Skeletal muscle tissue (tissue), 4 donors: Measurements from ENCODE around the gene OVOL3. TPM values are rescaled to one million over a fixed set of nuclear protein-coding genes. Genes with fewer than 3 reads are reported as not detected.
A peak's percentile ranks its signal among the peaks of the same experiment; 100 is the strongest.

ENCODE experiments used
- H3K27ac ChIP-seq: one replicate; pipeline ENCODE4 v1.7.0; 2013; ENCODE audit warnings: mild to moderate bottlenecking, low read depth, low read length, inconsistent platforms
- H3K27me3 ChIP-seq, 3 donors: one replicate each; pipeline ENCODE4 v1.7.0; 2013; ENCODE audit warnings: low read length in 3 of 3; ENCODE audit not compliant: control insufficient read depth in 3 of 3, insufficient read depth in 3 of 3
- H3K36me3 ChIP-seq, 3 donors: one replicate each; pipeline ENCODE4 v1.7.0; 2013; ENCODE audit warnings: low read length in 3 of 3; ENCODE audit not compliant: control insufficient read depth in 3 of 3, insufficient read depth in 3 of 3
- H3K4me1 ChIP-seq, 3 donors: one replicate each; pipeline ENCODE4 v1.7.0; 2013; ENCODE audit warnings: low read length in 3 of 3, mild to moderate bottlenecking in 3 of 3; ENCODE audit not compliant: control insufficient read depth in 3 of 3, insufficient read depth in 3 of 3
- H3K4me3 ChIP-seq, 3 donors: one replicate each; pipeline ENCODE4 v1.7.0; 2013; ENCODE audit warnings: low read length in 3 of 3
- H3K9ac ChIP-seq, 3 donors: one replicate each; pipeline ENCODE4 v1.7.0; 2013; ENCODE audit warnings: low read length in 3 of 3, mild to moderate bottlenecking in 3 of 3, moderate library complexity in 2 of 3, low read depth in 1 of 3
- H3K9me3 ChIP-seq, 3 donors: one replicate each; pipeline ENCODE4 v1.7.0; 2013; ENCODE audit warnings: low read length in 3 of 3; ENCODE audit not compliant: control insufficient read depth in 3 of 3
- total RNA-seq: library from RNA; depleted of rRNA; stranded (reverse); fragments of >200 nt; gene quantifications from one replicate; pipeline ENCODE4 v1.2.3, GENCODE V29; 2014
- donor health status: Osteomylitis.

The OVOL3 gene
- total RNA-seq, 1 donor from 2014 or later = not detected

DNA sequence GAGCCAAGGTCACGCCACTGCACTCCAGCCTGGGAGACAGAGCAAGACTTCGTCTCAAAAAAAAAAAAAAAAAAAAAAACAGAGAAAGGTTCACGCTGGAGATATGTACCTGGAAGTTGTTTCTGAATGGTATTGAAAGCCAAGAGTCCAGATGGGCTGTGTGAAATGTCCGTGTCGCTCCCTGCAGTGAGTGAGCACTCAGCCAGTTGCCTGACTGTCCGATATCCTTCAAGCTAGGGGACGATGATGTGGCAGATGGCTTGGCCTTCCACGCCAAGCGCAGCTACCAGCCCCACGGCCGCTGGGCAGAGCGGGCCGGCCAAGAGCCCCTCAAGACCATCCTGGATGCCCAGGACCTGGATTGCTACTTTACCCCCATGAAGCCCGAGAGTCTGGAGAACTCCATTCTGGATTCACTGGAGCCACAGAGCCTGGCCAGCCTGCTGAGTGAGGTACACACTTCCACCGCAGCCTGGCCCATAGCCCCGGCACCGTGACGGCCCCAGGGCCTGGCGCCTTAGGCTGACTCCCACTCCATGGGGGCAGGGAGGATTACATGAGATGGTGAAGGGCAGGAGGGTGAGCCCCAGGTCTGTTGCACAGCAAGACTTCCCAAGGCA, 11.7 kb upstream of the OVOL3 start:
- H3K9ac ChIP-seq = no peak overlapping the region
- peaks cover 42 to 47% (median 45%) of the 10 kb centered on the region in 3 donors for H3K4me1 ChIP-seq
- no peaks in the 10 kb centered on the region for H3K27me3 ChIP-seq
- H3K36me3 ChIP-seq = peaks cover 11 to 19% (median 16%) of the 10 kb centered on the region in 3 donors
- H3K27ac ChIP-seq = peak overlapping the region; percentile 84
- H3K9me3 ChIP-seq = no peaks in the 10 kb centered on the region
- H3K4me3 ChIP-seq = peak overlapping the region in 1 of 3 donors; percentile 6

DNA sequence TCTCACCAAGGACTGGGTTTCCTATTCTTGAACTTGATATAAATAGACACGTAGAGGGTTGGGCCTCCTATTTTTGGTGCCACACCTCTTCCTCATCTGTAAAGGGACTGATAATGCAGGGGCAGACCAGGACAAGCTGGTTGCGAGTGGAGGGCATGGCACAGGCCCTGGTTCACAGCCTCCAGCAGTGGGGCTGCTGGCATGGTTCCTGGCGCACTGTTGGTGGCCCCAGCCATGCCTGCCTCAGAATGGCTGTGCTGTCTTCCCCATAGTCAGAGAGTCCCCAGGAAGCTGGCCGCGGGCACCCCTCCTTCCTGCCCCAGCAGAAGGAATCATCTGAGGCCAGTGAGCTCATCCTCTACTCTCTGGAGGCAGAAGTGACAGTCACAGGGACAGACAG, 10.5 kb upstream of the OVOL3 start:
- peak overlapping the region; percentile 65 to 83 (median 71) for H3K4me3 ChIP-seq
- peaks cover 19 to 31% (median 27%) of the 10 kb centered on the region in 3 donors for H3K36me3 ChIP-seq
- no peaks in the 10 kb centered on the region for H3K27me3 ChIP-seq
- peak overlapping the region; percentile 71 to 91 (median 79) for H3K9ac ChIP-seq
- peak overlapping the region; percentile 84 for H3K27ac ChIP-seq
- peaks cover 46 to 50% (median 47%) of the 10 kb centered on the region in 3 donors for H3K4me1 ChIP-seq
- no peaks in the 10 kb centered on the region for H3K9me3 ChIP-seq

DNA sequence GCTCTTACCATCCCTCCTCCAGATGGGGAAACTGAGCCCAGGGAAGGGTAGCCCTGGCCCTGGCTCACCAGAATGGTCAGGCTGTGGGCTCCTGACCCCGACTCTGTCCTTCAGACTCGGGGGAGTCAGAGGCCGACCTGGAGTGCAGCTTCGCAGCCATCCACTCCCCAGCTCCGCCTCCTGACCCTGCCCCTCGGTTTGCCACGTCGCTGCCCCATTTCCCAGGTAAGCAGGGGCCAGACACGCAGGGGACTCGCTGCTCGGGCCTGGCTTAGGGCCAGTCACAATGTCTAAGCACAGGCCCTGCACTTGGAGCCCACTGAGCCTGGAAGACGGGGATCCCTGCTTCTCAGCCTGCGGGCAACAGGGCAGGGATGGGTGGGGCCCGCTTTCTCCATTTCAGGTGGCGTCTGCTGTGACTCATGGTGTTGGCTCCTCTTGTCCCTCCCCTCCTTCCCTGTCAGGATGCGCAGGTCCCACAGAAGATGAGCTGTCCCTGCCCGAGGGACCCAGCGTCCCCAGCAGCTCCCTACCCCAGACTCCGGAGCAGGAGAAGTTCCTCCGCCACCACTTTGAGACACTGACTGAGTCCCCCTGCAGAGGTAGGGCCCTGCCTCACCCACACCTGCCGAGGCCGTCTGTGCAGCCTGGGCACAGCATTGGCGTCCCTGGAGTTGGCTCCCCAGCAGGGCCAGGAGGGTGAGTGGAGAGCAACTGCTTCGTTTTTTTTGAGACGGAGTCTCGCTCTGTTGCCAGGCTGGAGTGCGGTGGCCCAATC, 9.2 kb upstream of the OVOL3 start:
- peak overlapping the region; percentile 65 to 83 (median 71) for H3K4me3 ChIP-seq
- no peaks in the 10 kb centered on the region for H3K27me3 ChIP-seq
- H3K9ac ChIP-seq = peak overlapping the region; percentile 71 to 91 (median 79)
- H3K4me1 ChIP-seq = peaks cover 46 to 52% (median 47%) of the 10 kb centered on the region in 3 donors
- peak overlapping the region; percentile 84 for H3K27ac ChIP-seq
- peaks cover 21 to 35% (median 28%) of the 10 kb centered on the region in 3 donors for H3K36me3 ChIP-seq
- no peaks in the 10 kb centered on the region for H3K9me3 ChIP-seq

DNA sequence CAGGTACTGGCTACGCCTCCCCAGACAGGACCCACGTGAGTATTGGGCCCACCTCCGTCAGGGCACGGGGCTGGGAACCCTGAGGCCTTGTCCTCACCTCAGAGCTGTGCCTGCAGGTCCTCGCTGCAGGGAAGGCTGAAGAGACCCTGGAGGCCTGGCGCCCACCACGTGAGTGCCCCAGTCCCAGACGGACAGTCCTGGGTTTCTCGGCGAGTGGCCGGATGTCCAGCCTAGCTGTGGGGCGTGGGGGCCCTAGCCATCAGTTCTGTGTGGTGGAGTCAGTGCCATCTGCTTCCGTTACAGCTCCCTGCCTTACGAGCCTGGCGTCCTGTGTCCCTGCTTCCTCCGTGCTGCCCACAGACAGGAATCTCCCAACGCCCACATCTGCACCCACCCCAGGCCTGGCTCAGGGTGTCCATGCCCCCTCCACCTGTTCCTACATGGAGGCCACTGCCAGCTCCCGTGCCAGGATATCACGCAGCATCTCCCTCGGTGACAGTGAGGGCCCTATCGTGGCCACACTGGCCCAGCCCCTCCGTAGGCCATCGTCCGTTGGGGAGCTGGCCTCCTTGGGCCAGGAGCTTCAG, 7.8 kb upstream of the OVOL3 start:
- Histone ChIP-seq H3K27ac (no peak overlapping the region), H3K27me3 (no peaks in the 10 kb centered on the region), H3K9ac (peak overlapping the region in 2 of 3 donors; percentile 3 to 54), H3K36me3 (peaks cover 31 to 38% (median 31%) of the 10 kb centered on the region in 3 donors), H3K4me3 (peak overlapping the region in 1 of 3 donors; percentile 22), H3K9me3 (no peaks in the 10 kb centered on the region), H3K4me1 (peaks cover 46 to 52% (median 47%) of the 10 kb centered on the region in 3 donors)

DNA sequence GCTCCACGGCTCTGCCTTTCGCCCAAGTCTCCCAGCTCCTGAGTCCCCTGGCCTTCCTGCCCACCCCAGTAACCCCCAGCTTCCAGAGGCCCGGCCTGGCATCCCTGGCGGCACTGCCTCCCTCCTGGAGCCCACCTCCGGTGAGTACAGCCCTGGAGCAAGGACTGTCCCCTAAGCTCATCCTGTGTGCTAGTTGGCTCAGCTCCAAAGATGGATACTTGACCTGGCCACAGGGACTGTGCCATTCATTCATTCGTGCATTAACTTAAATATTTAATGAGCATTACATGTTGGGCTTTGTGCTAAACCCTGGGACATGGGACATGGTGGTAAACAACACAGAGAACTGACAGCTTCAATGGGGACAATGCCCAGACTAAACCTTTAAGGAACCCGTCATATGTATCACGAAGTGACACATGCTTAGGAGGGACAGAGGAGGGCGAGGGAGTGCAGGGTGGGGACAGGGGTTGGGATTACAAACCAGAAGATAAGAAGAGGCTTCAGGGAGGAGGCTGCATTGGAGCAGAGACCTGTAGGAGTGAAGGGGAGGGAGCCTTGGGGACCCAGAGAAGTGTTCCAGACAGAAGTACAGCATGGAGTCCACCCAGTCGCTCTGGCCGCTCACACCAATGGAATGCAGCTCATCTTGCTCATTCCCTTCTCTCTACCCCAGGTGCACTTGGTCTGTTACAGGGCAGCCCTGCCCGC, 6.9 kb upstream of the OVOL3 start:
- H3K4me3 ChIP-seq = no peak overlapping the region
- H3K9ac ChIP-seq = peak overlapping the region in 2 of 3 donors; percentile 20 to 54
- H3K4me1 ChIP-seq = peaks cover 46 to 52% (median 47%) of the 10 kb centered on the region in 3 donors
- H3K27ac ChIP-seq = no peak overlapping the region
- H3K27me3 ChIP-seq = no peaks in the 10 kb centered on the region
- H3K36me3 ChIP-seq = peaks cover 31 to 38% (median 31%) of the 10 kb centered on the region in 3 donors
- H3K9me3 ChIP-seq = no peaks in the 10 kb centered on the region

DNA sequence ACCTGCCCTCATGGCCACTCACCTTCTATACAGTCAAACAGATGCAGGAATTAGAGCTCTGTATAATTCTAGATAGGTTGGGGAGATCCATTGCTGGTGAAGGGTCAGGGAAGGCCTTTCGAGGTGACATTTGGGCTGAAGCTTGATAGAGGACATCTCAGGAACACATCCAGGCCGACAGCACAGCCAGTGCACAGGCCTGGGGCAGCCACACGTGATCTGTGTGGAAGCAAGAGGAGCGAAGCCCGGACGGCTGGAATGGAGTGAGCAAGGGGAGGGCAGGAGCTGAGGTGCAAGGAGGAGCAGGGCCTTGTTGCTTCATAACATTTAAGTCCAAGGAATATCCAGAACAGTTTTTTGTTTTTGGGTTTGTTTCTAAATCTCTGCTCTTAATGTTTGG, 4.5 kb upstream of the OVOL3 start:
- no peak overlapping the region for H3K9ac ChIP-seq
- H3K4me3 ChIP-seq = no peak overlapping the region
- H3K36me3 ChIP-seq = peaks cover 31 to 46% (median 38%) of the 10 kb centered on the region in 3 donors
- peaks cover 28 to 30% (median 30%) of the 10 kb centered on the region in 3 donors for H3K4me1 ChIP-seq
- H3K27ac ChIP-seq = no peak overlapping the region
- H3K9me3 ChIP-seq = no peaks in the 10 kb centered on the region
- H3K27me3 ChIP-seq = no peaks in the 10 kb centered on the region

DNA sequence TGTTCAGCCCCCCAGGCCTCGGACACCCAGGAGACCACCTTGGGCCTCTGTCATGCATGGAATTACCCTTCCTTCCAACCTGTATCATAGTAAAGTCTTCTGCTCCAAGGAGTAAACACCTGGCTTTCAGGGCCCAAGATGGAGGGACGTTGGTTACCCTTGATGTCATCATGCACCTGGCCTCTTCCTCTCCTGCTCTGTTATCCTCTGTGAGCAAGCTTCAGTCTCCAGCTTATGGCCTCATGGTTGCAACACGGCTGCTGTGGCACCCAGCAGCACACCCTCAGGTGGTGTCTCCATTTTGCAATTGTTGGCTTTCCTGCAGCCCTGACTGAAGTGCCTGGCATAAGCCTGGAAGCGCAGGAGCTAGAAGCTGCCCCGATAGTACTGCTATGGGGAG, 4.0 kb upstream of the OVOL3 start:
- H3K27ac ChIP-seq = no peak overlapping the region
- no peak overlapping the region for H3K9ac ChIP-seq
- no peaks in the 10 kb centered on the region for H3K9me3 ChIP-seq

DNA sequence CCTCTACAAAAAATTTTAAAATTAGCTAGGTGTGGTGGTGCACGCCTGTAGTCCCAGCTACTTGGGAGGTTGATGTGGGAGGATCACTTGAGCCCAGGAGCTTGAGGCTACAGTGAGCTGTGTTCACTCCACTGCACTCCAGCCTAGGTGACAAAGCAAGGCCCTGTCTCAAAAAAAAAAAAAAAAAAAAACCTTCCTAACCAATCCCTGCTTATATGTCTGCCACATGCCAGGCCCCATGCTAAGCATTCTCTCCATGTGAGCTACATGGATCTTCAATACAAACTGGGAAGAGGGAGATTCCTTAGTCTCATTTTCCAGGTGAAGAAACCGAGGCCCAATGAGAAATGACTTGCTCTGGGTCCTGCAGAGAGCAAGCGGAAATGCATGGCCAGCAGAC, 2.3 kb upstream of the OVOL3 start:
- H3K27ac ChIP-seq = no peak overlapping the region
- H3K4me3 ChIP-seq = no peak overlapping the region
- H3K9ac ChIP-seq = no peak overlapping the region
- H3K4me1 ChIP-seq = peaks cover 12 to 19% (median 13%) of the 10 kb centered on the region in 3 donors
- peaks cover 32 to 48% (median 47%) of the 10 kb centered on the region in 3 donors for H3K36me3 ChIP-seq
- no peaks in the 10 kb centered on the region for H3K27me3 ChIP-seq
- no peaks in the 10 kb centered on the region for H3K9me3 ChIP-seq

More for the DNA sequence above, 4.0 kb upstream of the OVOL3 start:
- Histone ChIP-seq H3K4me3 (no peak overlapping the region), H3K36me3 (peaks cover 31 to 47% (median 41%) of the 10 kb centered on the region in 3 donors), H3K27me3 (no peaks in the 10 kb centered on the region), H3K4me1 (peaks cover 22 to 25% (median 24%) of the 10 kb centered on the region in 3 donors)

DNA sequence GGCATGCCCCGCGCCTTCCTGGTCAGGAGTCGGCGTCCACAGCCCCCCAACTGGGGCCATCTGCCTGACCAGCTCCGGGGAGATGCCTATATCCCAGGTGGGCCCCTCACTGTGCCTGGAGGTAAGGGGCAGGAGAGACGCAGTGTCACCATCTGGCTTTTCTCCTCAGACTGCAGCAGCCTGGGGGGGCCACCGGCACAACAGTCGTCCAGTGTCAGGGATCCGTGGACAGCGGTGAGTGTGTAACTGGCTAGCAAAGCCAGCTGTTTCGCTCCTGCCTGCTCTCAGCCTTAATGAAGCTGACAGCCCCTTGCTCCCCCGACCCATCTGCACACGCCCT, 227 bp downstream of the OVOL3 start:
- no peaks in the 10 kb centered on the region for H3K9me3 ChIP-seq
- no peak overlapping the region for H3K9ac ChIP-seq
- peaks cover 17 to 38% (median 33%) of the 10 kb centered on the region in 3 donors for H3K36me3 ChIP-seq
- no peak overlapping the region for H3K4me3 ChIP-seq
- H3K27ac ChIP-seq = no peak overlapping the region
- peaks cover 16 to 27% (median 18%) of the 10 kb centered on the region in 3 donors for H3K4me1 ChIP-seq
- no peaks in the 10 kb centered on the region for H3K27me3 ChIP-seq
